Muscle of leg (tissue), 11 donors: ENCODE measurements around the gene SAG. TPM values are rescaled to one million over a fixed set of nuclear protein-coding genes. Genes with fewer than 3 reads are reported as not detected.

Experiments
- DNase-seq: peaks from one replicate; pipeline ENCODE4 v3.0.0; 2013
- H3K27ac ChIP-seq: one replicate; pipeline ENCODE4 v1.5.1; 2013; ENCODE audit warnings: mild to moderate bottlenecking, low read length, control low read depth
- H3K27me3 ChIP-seq: one replicate; pipeline ENCODE4 v1.6.1; 2013; ENCODE audit warnings: low read length; ENCODE audit not compliant: control insufficient read depth, insufficient read depth
- H3K36me3 ChIP-seq: one replicate; pipeline ENCODE4 v1.6.1; 2013; ENCODE audit warnings: low read length; ENCODE audit not compliant: control insufficient read depth, insufficient read depth
- H3K4me1 ChIP-seq: one replicate; pipeline ENCODE4 v1.6.1; 2013; ENCODE audit warnings: low read length; ENCODE audit not compliant: control insufficient read depth, insufficient read depth
- H3K4me3 ChIP-seq: one replicate; pipeline ENCODE4 v1.5.1; 2013; ENCODE audit warnings: low read length, control low read depth
- H3K9me3 ChIP-seq: replicated peaks from 2 replicates; pipeline ENCODE4 v1.6.1; 2013; ENCODE audit warnings: low read depth, low read length; ENCODE audit not compliant: control insufficient read depth
- WGBS: methylation state at CpG from one replicate; pipeline ENCODE4 v1.1.5; 2013; ENCODE audit warnings: missing lambda C conversion rate; ENCODE audit not compliant: insufficient coverage; 5-methylcytosine and 5-hydroxymethylcytosine counted together
- polyA plus RNA-seq, 8 donors: library from polyadenylated mRNA; unstranded; fragments of 120-200 nt; gene quantifications; one replicate each; pipeline versions ENCODE4 v1.2.1 to v1.2.3, GENCODE V29; 2013; ENCODE audit warnings: inconsistent platforms in 1 of 8, low replicate concordance in 1 of 8; ENCODE audit not compliant: insufficient read length in 8 of 8, insufficient read depth in 1 of 8
- total RNA-seq: library from RNA; stranded (reverse); fragments of 120-200 nt; gene quantifications from one replicate; pipeline ENCODE4 v1.2.4, GENCODE V29; 2013

SAG gene
- total and polyA plus RNA-seq, 9 donors = 0.04 to 0.39 (median 0.11) TPM; not detected in 1

DNA sequence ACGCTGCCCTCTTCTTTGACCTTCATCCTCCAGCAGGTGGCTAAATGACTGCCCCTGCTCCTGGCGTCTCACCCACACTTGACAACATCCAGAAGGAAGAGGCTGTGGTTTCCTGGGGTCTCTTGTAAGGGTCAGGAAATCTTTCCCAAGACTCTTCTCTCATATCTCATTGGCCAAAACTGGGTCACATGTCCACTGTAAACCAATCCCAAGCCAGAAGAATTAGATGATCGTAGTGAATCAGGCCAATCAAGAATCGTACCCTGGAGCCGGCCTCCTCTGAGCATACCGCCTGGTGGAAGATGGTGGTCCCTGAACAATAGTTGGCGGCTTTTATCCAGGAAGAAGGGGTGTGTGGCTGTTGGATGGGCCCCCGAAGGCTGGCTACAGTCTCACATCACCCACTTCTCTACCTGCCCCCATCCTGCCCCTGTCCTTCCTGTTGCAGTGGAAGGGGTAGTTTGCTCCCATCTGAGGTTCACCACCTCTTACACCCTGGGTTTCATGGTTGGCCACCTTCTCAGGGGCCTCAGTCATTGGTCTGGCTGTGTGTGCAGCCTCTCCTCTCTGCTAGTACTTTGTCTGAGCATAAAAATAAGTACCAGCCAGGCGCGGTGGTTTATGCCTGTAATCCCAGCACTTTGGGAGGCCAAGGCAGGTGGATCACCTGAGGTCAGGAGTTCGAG, 3.8 kb downstream of the SAG start:
- Histone ChIP-seq H3K9me3 (no peaks in the 10 kb centered on the region), H3K27me3 (peaks cover 3% of the 10 kb centered on the region), H3K4me1 (no peaks in the 10 kb centered on the region), H3K27ac (no peak overlapping the region), H3K36me3 (no peaks in the 10 kb centered on the region), H3K4me3 (no peak overlapping the region)
- DNase-seq = no peak
- WGBS = 29% methylated on average over 1 of the region's 11 CpGs

DNA sequence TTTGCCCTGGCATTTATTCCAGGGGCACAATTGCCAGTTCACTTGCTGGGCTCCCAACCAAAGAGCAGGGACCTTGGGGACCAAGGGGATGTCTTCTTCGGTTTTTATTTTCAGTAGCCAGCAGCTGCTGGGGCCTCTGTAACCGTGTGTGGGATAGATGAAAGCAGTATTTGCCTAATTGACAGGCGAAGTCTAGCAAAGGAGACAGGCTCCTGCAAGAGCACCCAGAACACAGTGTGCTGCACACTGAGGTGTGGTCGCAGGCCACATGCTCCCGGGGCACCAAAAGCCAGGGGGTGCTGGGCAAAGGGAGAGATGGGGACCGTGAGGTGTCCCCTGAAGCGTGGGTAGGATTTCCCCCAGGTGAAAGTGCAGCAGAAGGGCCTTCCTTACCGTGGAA, 5.3 kb downstream of the SAG start:
- Histone ChIP-seq H3K27ac (no peak overlapping the region), H3K4me3 (no peak overlapping the region), H3K27me3 (peaks cover 3% of the 10 kb centered on the region), H3K9me3 (no peaks in the 10 kb centered on the region), H3K4me1 (no peaks in the 10 kb centered on the region), H3K36me3 (no peaks in the 10 kb centered on the region)
- DNase-seq = no peak
- 58% methylated on average over 8 of the region's 8 CpGs for WGBS

DNA sequence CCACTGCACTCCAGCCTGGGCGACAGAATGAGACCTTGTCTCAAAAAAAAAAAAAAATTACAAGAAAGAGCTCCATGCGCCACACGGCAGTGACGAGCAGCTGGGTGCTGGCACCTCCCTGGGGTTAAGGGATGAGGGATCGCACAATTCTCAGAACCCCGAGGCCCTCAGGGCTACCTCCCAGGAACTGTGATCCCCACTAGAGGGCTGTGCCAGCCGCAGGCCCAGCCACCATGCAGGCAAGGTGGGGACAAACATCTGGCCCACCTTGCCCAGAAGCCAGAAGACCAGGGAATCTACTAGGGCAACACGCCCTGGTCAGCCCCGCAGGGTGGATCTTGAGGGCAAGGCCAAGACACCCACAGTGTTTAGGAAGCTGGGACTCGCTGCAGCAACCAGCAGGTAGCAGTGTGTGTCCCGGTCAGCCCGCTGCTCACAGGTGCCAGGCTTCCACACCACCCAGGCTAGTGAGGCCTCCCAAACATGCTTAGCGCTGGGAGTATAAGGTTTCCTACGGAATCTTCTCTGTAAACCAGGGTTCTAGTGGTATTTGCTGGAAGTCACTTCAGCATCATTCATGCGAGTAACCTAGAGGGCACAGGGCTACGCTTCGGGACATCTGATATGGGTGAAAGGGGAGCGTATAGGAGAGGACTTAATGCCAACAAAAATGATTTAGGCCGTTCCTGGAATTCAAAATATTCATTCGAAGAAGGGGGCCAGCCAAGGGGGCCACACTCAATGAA, 6.7 kb downstream of the SAG start:
- H3K4me1 ChIP-seq = no peaks in the 10 kb centered on the region
- no peaks in the 10 kb centered on the region for H3K9me3 ChIP-seq
- H3K27ac ChIP-seq = no peak overlapping the region
- WGBS = 80% methylated on average over 15 of the region's 20 CpGs
- H3K36me3 ChIP-seq = no peaks in the 10 kb centered on the region
- no peak for DNase-seq
- peaks cover 3% of the 10 kb centered on the region for H3K27me3 ChIP-seq
- H3K4me3 ChIP-seq = no peak overlapping the region

DNA sequence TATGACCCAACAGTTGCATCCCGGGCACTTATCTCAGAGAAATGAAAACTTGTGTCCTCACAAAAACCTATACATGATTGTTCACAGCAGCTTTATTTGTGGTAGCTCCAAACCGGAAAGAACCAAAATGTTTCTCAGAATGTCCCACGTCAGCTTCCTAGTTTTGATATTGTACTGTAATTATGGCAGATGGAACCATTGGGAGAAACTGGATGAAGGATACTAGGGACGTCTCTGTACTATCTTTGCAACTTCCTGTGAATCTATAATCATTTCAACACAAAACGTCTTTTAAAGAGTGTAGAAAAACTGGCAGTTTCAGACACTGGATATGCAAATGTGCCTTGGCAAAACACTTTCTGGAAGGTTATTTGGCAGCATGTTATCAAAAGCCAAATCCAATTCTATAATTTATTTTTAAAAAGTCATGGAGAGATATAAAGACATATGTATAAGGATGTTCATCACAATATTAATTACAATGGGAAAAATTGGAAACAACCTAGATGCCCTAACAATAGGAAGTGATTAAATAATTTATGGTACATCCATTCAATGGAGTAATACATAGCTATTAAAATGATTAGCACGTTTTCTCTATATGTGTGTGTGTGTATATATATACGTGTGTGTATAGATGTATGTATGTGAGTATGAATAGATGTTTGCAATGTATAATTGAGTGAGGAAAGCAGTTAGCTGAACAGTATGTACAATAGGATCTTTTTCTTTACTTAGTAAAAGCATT, 9.8 kb downstream of the SAG start:
- H3K36me3 ChIP-seq = no peaks in the 10 kb centered on the region
- H3K4me1 ChIP-seq = no peaks in the 10 kb centered on the region
- H3K27me3 ChIP-seq = peaks cover 4% of the 10 kb centered on the region
- DNase-seq = no peak
- no peak overlapping the region for H3K27ac ChIP-seq
- WGBS = no CpG with 5 or more reads among the region's 7 CpGs
- H3K9me3 ChIP-seq = no peaks in the 10 kb centered on the region
- H3K4me3 ChIP-seq = no peak overlapping the region

DNA sequence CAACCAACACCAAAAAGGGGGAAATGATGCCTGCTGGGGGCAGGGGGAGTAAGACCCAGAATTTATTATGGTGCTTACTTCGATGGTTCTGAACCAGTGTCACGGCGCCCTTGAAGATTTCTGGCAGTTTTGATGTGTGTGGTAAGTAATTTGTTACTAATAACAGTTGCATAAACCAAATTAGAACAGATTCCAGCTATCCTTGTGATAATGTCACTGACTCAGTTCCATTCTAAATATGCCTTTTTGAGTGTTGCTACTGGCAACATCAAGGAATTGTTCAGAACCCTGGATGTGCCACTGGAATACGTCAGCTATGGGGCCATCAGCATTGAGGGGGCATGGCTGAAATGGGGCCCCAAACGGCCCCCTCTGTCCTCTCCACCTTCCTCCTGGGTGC, 11.6 kb downstream of the SAG start:
- DNase-seq = no peak
- Histone ChIP-seq H3K4me3 (no peak overlapping the region), H3K4me1 (no peaks in the 10 kb centered on the region), H3K9me3 (no peaks in the 10 kb centered on the region), H3K27me3 (peaks cover 4% of the 10 kb centered on the region), H3K27ac (no peak overlapping the region), H3K36me3 (no peaks in the 10 kb centered on the region)
- 54% methylated on average over 2 of the region's 5 CpGs for WGBS

DNA sequence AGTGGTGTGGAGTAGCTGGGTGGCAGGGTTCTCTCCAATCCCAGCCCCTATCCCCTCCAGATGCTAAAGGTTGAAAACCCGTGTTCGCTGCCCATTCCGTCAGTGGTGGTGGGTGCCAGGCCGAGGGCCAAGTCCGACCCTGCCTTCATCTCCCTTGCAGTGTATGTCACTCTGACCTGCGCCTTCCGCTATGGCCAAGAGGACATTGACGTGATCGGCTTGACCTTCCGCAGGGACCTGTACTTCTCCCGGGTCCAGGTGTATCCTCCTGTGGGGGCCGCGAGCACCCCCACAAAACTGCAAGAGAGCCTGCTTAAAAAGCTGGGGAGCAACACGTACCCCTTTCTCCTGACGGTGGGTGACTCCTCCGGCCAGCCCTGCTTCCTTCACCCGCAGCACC, 12.9 kb downstream of the SAG start:
- 96% methylated on average over 11 of the region's 17 CpGs for WGBS
- Histone ChIP-seq H3K4me3 (no peak overlapping the region), H3K4me1 (no peaks in the 10 kb centered on the region), H3K27me3 (peaks cover 6% of the 10 kb centered on the region), H3K9me3 (no peaks in the 10 kb centered on the region), H3K27ac (no peak overlapping the region), H3K36me3 (no peaks in the 10 kb centered on the region)
- no peak for DNase-seq

DNA sequence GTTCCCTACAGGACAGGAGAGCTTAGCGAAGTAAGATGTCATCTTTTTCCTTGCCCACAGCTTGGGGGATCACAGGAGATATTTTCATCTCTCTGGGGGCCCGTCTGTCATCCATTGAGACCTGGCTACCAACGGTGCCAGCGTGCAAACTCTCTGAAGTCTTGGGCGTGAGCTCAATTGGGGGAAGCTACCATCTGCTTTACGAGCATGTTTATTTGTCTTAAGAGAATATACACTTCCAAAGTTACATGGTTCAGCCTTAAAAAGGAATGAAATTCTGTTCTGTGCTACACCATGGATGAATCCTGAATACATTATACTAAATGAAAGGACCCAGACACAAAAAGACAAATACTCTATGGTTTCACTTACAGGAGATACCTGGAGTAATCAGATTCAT, 13.6 kb downstream of the SAG start:
- no peak overlapping the region for H3K4me3 ChIP-seq
- H3K27me3 ChIP-seq = peaks cover 6% of the 10 kb centered on the region
- DNase-seq = no peak
- H3K4me1 ChIP-seq = no peaks in the 10 kb centered on the region
- H3K27ac ChIP-seq = no peak overlapping the region
- no peaks in the 10 kb centered on the region for H3K36me3 ChIP-seq
- 40% methylated on average over 1 of the region's 6 CpGs for WGBS
- H3K9me3 ChIP-seq = no peaks in the 10 kb centered on the region

DNA sequence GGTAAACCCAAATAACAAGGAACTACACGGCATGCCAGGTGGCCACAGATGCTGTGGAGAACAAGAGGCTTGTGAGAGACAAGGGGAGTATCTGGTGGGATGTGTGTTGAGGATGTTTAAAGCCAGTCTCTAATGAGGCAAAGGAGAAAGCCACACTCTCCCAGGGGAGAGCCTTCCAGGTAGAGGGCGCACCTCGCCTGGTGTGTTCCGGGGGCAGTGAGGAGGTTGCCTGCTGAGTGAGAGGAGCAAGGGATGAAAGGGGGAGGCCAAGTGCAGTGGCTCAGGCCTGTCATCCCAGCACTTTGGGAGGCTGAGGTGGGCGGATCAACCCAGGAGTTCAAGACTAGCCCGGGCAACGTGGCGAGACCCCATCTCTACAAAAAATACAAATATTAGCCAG, 16.2 kb downstream of the SAG start:
- WGBS = 89% methylated on average over 4 of the region's 8 CpGs
- H3K27ac ChIP-seq = no peak overlapping the region
- no peak for DNase-seq

DNA sequence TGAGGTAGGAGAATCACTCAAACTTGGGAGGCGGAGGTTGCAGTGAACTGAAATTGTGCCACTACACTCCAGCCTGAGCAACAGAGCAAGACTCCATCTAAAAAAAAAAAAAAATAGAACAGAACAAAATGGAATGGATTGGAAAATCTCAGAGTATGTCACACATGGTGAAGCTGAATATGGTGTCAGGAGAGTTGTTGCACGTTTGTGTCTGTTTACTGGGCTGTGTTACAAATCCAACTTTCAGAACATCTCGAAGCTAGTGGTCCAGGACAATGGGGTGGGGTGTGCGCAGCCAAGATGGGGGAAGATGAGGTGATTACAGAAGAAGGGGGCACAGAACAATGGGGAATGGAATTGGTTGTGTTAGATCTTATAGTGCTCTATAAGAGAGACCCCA, 17.6 kb downstream of the SAG start:
- 30% methylated on average over 2 of the region's 4 CpGs for WGBS
- Histone ChIP-seq H3K4me3 (no peak overlapping the region), H3K27me3 (peaks cover 2% of the 10 kb centered on the region), H3K36me3 (no peaks in the 10 kb centered on the region), H3K27ac (no peak overlapping the region), H3K9me3 (no peaks in the 10 kb centered on the region), H3K4me1 (no peaks in the 10 kb centered on the region)
- no peak for DNase-seq

More for the DNA sequence above, 16.2 kb downstream of the SAG start:
- Histone ChIP-seq H3K27me3 (peaks cover 6% of the 10 kb centered on the region), H3K36me3 (no peaks in the 10 kb centered on the region), H3K9me3 (no peaks in the 10 kb centered on the region), H3K4me3 (no peak overlapping the region), H3K4me1 (no peaks in the 10 kb centered on the region)

DNA sequence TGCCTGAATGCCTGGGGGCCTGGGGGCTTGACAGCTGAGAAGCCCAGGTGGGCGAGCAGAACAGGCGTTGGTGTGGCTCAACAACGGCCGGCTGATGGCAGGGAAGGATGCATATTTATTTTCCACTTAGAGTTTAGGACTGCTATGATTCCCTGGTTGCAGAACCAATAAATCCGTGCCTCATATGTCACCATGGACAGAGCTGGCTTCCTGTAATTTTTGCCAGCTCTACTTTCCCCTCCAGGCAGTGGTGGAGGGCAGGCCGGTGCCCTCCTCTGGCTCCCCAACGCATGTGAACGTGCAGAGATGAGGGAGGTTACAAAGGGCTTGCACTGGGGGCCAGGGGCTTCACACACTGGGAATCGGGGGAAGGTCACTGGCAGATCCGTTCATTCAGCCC, 18.2 kb downstream of the SAG start:
- Histone ChIP-seq H3K36me3 (no peaks in the 10 kb centered on the region), H3K9me3 (no peaks in the 10 kb centered on the region), H3K4me1 (no peaks in the 10 kb centered on the region), H3K4me3 (no peak overlapping the region), H3K27ac (no peak overlapping the region), H3K27me3 (peaks cover 2% of the 10 kb centered on the region)
- no peak for DNase-seq
- WGBS = 29% methylated on average over 2 of the region's 10 CpGs
